Middle frontal gyrus (tissue), 1 donor: Measurements from ENCODE around the gene SPOP.
A peak's percentile ranks its signal among the peaks of the same experiment; 100 is the strongest.
"Not testable (repeated sequence)": the region's sequence is repeated elsewhere in the genome, so short reads cannot be mapped to it uniquely, and the experiment has no call there.

Experiments
- DNase-seq: peaks from one replicate; pipeline ENCODE4 v3.0.0-alpha.2; 2015; ENCODE audit warnings: low spot score; ENCODE audit errors: extremely low spot score

SPOP gene

DNA sequence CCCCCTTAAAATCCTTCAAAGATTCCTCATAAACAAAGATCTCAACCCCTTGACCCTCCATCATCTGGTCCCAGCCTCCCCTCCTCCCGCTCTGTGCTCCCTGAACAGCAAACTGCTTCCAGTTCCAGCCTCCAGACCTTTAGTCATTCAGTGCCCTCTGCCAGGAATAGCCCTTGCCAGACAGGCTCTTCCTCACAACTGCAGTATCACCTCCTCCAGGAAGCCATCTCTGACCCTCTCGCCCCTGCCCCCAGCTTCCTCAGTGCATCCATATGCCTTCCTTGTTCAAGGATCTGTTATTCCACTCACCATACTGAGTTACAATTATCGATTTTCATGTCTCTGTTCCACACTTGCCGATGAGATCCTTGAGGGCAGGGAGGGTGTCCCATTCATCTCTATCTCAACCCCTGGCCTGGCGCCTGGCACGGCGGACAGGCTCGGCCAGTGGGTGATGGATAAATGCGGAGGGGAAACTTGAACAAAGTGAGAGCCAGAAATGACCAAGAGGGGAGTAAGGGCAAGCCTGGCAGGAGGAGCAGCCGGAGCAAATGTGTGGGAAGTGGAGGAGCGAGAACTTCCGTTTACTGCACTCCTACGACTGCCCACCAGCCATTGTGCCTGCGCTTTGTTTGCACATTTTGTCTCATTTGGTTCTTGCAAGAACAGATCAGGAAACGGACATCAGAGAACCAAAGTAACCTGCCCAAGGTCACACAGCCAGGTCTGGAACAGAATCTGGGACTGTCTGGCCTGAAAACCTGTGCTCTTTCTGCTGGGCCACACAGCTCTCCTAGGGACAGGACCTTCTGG is 104.2 kb downstream of the SPOP start:
- DNase-seq = no peak

DNA sequence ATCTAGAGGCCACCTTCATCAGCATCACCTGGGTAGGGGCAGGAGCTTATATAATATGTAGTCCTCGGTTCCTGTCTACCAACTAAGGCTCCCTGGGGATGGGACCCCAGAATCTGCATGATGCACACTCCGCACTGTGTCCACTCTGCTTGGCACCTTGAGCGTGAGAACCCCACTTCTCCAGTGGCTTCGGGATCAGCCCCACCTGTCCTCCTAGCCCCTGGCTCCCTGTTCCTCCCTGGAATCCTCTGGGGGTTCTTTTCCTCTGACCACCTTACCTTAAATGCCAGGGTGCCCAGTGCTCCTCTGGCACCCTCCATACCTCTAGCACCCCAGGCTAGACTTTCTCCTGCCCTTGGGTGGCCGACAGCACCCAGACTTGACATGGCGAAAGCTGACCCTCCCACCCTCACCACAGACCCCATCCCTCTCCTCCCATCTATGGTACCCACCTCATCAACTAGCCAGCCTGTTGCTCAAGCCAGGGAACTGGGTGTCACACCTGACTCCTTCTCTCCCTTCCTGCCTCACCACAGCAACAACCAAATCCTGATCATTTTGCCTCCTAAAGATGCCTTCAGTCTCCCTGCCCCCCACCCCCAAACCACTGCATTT is 105.0 kb downstream of the SPOP start:
- no peak for DNase-seq

DNA sequence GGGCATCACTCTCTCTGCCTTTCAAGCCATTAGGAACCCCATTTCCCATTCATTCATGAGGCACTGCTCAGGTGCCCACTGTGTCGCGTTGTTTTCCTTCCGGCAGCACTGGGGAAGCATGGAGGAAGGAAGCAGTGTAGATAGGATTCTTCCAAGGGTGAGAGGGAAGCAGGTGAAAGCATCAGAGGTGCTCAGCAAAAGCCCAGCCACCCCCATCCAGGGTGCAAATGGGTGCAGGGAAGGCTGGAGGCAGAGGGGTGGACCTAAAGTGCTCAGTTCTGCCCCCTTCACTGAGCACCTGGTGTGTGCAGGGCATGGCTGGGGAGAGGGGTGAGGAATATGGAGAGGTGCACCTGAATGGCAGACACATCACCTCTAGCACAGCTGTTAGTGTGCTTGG is 105.7 kb downstream of the SPOP start:
- DNase-seq = no peak

DNA sequence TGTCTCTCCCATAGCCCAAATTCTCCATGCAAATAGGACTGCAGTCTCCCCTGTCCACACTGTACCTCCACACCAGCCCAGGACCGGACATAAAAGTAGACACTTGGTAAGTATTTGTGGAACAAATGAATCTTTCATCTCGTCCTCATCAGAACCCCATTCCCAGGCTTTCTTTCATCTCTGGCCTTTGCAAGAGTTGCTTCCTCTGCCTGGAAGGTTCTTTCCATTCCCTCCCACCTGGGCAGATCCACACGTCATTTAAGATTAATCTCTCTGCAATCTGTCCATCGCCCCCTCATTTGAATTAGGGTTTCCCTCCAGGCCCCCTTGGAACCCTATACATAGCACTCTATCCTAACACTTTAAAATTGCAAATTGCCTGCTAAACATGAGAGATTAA is 106.1 kb downstream of the SPOP start:
- no peak for DNase-seq

DNA sequence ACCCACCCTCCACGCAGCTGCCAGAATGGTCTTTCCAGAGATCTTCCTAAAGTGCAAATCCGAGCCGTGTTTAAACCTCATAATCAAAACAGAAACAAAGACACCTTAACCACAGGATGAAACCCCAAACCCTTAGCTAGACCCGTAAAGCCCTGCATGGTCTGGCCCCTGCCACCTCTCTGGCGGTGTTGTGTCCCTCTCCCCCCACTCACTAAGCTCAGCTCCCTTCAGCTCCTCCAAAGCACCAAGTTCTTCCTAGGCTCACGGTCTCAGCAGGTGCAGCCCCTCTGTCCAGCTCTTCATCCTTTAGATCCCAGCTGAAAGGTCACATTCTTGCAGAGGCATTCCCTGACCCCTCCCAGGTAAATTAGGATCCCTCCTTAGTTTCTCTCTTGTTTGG is 106.6 kb downstream of the SPOP start:
- no peak for DNase-seq

DNA sequence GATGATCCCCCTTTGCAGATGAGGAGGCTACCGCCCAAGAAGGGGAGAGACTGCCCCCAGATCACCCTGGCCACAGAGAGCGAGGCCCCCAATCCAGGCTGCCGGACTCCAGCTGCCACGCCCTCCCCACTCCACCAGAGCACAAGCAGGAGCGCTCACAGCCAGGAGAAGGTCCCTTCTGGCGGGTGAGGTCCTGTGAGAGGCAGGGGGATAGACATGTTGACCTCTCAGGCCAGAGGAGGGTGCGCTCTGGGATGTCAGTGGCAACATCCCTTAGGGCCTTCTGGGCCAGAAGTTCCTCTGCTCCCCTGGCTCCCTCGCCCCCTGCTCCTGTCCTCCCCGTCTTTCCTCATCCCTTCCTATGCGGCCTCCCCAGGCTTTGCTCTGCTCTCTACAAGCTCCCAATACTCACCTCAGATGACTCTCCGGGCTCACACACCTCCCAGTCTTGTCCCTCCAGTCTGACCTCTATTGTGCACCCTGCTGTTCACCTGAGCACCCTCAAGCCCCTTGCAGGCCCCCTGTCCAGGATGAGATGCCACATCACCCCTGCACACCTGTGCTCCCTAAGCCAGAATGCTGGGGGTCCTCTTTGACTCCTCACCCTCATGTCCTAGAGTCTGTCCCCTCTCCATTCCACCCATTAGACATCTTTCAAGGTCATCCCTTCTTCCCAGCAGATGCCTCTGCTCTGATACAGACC is 107.2 kb downstream of the SPOP start:
- no peak for DNase-seq

DNA sequence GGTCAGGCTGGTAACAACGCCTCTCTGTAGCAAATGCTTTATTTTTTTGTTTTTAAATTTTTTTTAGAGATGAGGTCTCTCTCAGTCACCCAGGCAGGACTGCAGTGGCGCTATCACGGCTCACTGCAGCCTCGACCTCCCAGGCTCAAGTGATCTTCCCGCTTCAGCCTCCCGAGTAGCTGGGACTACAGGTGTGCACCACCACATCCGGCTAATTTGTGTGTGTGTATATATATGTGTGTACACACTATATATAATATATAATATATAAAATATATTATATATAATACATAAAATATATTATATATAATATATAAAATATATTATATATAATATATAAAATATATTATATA is 109.2 kb downstream of the SPOP start:
- DNase-seq = not testable (repeated sequence)

DNA sequence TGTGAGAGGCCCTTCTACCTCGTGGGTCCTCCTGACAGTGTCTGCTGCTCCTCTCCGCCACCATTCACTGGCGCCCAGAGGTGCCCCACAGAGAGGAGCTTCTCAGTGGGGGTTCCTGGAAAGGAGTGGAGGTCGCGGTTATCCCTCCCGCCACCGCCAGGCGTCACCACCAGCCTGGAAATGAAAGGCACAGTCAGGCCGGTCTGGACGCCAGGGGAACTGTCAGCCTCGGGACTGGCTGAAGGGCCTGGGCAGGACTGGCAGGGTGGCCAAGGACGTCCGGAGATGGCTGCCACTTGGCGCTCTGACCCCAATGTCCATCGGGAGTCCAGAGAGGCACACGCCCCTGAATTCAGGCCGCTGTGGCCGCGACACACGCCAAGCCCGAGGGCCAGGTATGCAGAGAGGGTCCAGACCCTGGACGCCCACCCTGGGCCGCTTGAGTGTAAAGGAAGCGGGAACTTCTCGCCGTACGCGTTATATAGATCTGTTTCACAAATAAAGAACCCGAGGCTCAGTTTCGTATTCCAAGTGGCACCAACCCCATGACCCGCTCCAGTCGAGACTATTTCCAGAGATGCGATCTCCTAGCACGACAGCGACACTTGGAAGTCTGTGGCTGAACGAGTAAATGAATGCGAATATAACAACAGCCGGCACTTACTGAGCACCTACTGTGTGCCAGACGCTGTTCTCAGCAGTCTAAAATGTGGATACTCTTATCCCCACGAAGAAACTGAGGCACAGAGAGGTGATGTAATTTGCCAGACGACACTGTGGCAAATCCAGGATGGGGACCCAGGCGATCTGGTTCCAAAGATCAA is 109.8 kb downstream of the SPOP start:
- peak; percentile 70 for DNase-seq

DNA sequence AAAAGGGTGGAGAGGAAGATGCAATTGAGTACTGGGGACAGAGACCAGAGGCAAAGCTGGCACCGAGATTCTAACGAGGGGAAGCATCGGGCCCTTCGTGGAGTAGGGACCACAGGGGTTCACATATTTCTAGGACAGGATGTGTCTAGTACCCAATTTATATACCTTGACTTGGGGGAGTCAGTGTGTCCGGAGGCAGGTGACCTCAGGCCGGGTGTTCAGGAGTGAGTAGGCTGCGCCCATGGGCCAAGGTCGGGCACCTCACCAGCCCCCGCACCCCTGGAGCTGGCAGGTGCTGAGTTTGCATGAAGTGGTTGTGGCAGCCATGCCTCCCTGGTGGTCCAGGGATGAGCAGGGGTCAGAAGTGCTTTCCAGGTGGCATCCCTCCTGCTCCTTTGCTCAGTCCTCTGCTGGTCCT is 110.8 kb downstream of the SPOP start:
- no peak for DNase-seq

DNA sequence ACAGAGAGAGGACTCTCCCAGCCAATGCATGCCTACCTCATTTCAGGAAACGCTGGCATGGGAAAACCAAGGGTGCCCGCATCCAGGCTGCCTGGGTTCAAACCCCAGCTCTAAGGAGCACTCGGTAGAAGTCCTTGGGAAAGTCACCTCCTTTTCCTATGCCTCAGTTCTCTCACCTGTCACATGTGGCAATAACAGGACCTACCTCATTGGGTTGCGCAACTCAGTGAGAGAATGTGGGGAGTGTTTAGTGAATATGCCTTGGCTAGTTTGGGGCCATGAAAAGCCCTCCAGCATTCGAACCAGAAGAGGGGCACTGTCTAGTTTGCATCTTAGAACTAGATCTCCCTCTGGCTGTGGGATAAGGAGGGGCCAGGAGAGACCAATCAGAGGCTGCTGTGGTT is 111.2 kb downstream of the SPOP start:
- no peak for DNase-seq

DNA sequence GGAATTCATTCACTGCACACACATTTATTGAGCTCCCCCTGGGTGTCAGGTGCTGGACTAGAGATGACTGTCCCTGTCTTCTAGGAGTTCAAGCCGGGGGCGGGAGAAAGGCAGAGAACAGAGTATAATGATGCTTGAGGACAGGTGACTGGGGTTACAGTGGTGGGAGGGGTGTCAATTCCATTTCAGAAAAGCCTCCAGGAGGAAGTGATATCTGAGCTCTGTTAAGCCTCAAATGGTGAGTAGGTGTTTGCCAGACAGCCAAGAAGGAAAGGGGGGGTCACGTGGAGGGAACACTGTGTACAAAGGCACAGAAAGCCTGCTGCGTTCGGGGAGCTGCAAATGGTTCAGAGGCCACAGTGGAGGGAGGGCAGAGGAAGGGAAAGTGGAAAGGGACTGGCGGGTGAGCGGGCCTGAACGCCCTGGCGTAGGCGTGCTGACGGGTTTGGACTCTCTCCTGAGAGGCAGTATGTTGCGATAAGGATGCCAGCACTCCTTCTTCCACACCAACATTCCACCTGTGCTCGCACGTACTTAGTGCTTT is 111.9 kb downstream of the SPOP start:
- DNase-seq = peak; percentile 12

DNA sequence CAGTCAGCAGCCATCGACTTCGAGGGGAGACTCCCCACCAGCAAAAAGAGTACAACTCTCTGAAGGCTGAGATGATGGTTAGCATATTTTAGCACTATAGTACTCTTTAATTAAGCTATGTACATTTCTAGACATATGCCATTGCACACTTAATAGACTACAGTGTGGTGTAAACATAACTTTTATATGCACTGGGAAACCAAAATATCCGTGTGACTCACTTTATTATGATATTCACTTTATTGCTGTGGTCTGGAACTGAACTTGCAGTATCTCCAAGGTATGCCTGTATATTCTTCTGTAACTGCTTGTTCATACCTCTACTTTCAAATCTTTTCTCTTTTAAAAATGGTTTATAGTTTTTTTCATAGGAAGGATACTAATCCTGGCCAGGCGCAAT is 113.3 kb downstream of the SPOP start:
- DNase-seq = no peak

DNA sequence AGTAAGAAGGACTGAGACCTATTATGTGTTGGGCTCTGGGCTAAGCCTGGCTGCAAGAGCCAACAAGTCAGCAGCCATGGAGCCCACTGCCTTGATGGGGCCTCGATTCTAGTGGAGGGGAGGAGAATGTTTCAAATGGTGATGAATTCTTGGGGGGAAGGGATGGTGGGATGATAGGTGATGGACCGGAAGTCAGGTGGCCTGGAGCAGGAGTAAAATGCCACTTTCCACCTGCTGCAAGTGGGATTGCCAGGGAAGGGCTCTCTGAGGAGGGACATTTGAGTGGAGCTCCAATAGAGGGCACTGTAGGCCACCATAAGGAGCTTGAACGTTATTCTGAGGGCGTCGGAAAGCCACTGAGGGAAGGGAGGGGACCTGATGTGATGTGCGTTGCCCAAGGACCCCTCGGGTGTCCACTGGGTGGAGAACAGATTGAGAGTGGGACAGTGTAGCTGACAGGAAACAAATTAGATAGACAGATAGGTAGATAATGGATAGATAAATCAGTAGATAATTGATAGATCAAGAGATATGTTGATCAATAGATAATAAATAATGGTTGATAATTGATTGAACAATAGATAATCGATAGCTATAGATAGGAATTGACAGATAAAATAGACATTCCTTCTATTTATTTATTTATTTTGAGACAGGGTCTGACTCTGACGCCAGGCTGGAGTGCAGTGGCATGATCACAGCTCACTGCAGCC is 120.4 kb downstream of the SPOP start:
- DNase-seq = no peak

DNA sequence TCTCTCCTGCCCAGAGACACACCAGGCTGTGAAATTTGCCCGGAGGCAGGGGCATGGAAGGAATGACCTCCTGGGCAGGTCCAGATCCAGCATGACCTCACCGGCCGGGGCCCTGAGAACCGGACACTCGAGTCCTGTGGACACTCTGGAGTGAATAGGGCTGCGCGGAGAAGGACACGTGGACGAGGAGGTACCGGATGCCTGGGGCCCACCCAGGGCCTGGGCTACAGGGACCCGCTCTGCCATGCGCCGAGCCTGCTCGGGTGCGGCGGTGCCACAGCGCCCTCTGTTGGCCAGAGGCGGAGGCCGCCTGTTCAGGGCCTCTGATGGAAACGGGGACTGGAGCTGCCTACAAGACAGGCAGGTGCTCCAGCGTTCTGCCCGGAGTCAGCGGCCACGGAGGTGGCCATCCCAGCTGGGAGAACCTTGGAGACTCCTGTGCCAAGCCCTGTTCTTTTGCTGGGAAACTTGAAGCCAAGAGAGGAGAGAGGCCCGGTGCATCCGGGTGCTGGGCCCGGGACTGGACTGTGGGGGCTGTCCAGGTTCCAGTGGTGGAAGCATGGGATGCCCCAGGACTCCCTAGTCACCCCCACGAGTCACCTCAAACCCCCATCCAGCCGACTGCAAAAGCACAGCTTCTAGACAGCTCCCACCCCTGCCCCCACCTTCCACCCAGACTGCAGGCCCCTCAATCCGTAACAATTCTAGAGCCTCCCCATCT is 121.5 kb downstream of the SPOP start:
- peak; percentile 37 for DNase-seq

DNA sequence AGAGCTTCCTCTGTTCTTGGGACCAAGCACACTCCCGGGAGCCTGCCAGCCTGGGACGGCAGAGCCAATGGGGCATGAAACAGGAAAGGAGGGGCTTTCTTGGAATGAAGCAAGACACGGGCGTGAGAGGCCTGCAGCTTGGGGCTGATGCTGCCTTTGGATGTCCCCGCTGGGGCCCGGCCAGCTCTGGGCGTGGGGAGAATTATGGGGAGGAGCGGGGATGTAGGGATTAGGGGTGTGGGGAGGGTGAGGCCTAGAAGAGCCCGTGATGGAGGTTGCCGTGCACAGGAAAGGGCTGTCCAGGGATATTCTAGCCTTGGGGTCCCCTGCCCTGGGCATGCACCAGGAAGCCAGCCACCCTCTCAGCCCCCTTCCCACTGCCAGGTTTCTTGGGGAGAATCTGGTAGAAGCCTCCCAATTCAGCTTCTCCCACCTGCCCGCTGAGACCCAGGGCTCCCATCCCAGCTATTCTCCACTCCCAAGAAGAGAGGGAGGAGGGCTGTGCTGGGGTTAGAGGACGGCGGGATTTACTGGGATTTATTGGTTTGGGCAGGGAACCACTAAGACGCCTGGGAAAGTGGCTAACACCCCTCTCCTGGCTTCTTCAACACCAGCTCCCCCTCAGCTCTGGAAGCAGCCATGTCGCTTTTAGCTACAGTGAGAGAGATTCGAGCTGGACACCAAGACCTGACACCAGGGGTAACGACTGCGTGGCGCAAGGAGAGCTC is 122.2 kb downstream of the SPOP start:
- DNase-seq = no peak

DNA sequence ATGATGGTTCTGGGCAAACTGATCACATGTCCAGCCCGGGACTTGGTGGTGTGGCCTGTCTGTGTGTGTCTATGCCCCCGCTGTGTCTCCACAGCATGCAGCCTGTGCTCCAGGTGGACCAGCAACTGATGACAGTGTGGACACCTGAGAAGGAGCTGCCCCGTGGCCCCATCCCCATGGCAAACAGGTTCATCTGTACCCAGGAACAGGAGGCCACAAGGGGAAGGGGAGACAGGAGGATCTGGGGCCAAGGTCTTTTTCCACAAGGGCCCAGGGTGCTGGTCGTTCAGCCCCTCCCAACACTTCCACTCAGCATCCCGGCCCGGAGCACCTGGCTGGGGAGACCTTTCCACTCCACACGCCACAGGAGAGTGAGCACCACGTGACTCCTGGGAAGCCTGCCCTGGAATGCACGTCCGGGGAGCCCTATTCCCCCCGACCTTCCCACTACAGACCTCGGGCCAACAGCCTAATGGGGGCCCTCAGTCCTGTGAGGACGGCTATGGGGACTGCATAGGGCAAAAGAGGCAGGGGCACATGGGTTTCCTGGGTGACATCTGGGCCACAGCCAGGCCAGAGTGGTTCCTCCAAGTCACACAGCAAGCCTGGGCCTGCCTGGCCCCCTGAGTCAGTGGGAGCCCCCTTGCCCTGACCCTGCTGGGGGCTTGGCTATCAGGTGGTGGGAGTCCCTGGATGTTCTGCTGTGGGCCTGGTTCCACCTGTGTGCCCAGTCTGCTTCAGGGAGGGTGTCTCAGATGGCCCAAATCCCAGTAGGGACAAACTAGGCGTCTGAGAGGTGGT is 123.0 kb downstream of the SPOP start:
- DNase-seq = no peak

DNA sequence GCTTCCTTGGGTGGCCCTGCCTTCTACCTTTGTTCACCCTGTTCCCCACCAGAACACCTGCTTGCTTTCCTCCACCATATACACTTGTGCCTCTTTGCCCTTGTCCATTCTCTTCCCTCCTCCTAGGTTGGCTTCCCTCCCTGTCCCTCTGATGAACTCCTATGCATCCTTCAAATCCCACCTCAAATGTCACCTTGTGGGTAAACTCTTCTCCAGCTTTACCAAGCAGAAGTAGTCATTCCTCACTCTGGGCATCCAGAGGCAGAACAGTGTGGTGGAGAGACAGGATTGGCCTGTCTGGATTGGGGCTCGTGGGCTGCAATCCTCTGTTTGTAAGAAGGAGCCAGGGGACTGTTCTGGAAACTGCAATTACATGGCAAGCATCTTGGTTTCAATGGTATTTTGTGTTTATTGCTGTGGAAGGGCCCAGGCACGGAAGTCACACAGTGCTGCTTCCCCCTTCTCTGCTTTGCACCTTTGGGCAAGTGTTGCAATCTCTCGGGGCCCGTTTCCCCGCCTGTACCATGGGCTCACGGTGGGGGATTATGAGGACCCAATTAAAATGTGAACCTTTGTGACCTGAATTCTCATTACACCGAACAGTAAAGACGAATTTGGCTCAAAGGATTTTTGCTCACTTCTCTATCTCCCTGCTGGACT is 124.1 kb downstream of the SPOP start:
- DNase-seq = no peak
